HepG2 (cell line): ENCODE results near the gene IGF2BP3. TPM values are rescaled to one million over a fixed set of nuclear protein-coding genes. Genes with fewer than 3 reads are reported as not detected.
A peak's percentile ranks its signal among the peaks of the same experiment; 100 is the strongest.

Source experiments
- CCAR2 ChIP-seq: fragments of 200-400 bp; formaldehyde crosslinking; optimal IDR thresholded peaks from 2 replicates; pipeline ENCODE3; 2018; ENCODE audit warnings: low read depth, mild to moderate bottlenecking, low read length, moderate library complexity
- GATA4 ChIP-seq: sonication (generic); IDR thresholded peaks from 2 replicates; pipeline ENCODE4 v1.6.1; 2016; ENCODE audit warnings: antibody characterized with exemption, low read depth, borderline replicate concordance
- HOXA7 ChIP-seq: sonication (generic); formaldehyde crosslinking; IDR thresholded peaks from 2 replicates; pipeline ENCODE4 v1.8.1; 2022; ENCODE audit warnings: mild to moderate bottlenecking, missing genetic modification reagents, moderate library complexity
- MAFK ChIP-seq, 2 experiments: IDR thresholded peaks in 1 of 2; conservative IDR thresholded peaks in 1 of 2; 2 replicates each; pipeline ENCODE4 v1.6.1; 2011; ENCODE audit warnings: improper control_type of control experiment in 2 of 2, low read length in 2 of 2
- MTF1 ChIP-seq: sonication (generic); formaldehyde crosslinking; IDR thresholded peaks from 2 replicates; pipeline ENCODE4 v1.5.0; 2020; ENCODE audit warnings: missing genetic modification reagents
- NFE2L1 ChIP-seq: sonication (generic); formaldehyde crosslinking; IDR thresholded peaks from 2 replicates; pipeline ENCODE4 v1.4.0; 2020; ENCODE audit warnings: missing genetic modification reagents, mild to moderate bottlenecking, borderline replicate concordance
- NR0B2 ChIP-seq: sonication (generic); formaldehyde crosslinking; IDR thresholded peaks from 2 replicates; pipeline ENCODE4 v1.4.0; 2020; ENCODE audit warnings: mild to moderate bottlenecking, missing genetic modification reagents
- NR2F1 ChIP-seq, 2 experiments: fragments of 450-650 bp in 1 of 2; formaldehyde crosslinking in 1 of 2; IDR thresholded peaks; 2 replicates each; pipeline versions ENCODE4 v1.5.0 to v1.6.1; 2016 to 2020; ENCODE audit warnings: mild to moderate bottlenecking in 1 of 2, missing compliant biosample characterization in 1 of 2, missing genetic modification reagents in 1 of 2, moderate library complexity in 1 of 2
- PAF1 ChIP-seq: IDR thresholded peaks from 2 replicates; pipeline ENCODE4 v1.6.1; 2016; ENCODE audit warnings: missing genetic modification reagents, missing compliant biosample characterization
- PHB2 ChIP-seq: fragments of 450-650 bp; IDR thresholded peaks from 2 replicates; pipeline ENCODE4 v1.6.1; 2018; ENCODE audit not compliant: partially characterized antibody
- RERE ChIP-seq: IDR thresholded peaks from 2 replicates; pipeline ENCODE4 v1.6.1; 2016; ENCODE audit warnings: low read depth, missing genetic modification reagents, missing compliant biosample characterization
- SAP130 ChIP-seq: IDR thresholded peaks from 2 replicates; pipeline ENCODE4 v1.6.1; 2016; ENCODE audit warnings: low read depth
- SMC3 ChIP-seq: IDR thresholded peaks from 2 replicates; pipeline ENCODE4 v1.6.1; 2011; ENCODE audit warnings: low read length, improper control_type of control experiment
- ZKSCAN5 ChIP-seq: sonication (generic); formaldehyde crosslinking; IDR thresholded peaks from 2 replicates; pipeline ENCODE4 v1.5.1; 2020; ENCODE audit warnings: mild to moderate bottlenecking, missing genetic modification reagents
- ZMYM3 ChIP-seq: sonication (generic); formaldehyde crosslinking; IDR thresholded peaks from 2 replicates; pipeline ENCODE4 v1.5.1; 2020; ENCODE audit warnings: mild to moderate bottlenecking, missing genetic modification reagents
- ZNF143 ChIP-seq: sonication (generic); formaldehyde crosslinking; IDR thresholded peaks from 2 replicates; pipeline ENCODE4 v1.4.0; 2020; ENCODE audit warnings: missing genetic modification reagents
- ZNF329 ChIP-seq: sonication (generic); formaldehyde crosslinking; IDR thresholded peaks from 2 replicates; pipeline ENCODE4 v1.9.0; 2021; ENCODE audit warnings: low read depth, mild to moderate bottlenecking, missing genetic modification reagents
- ZNF501 ChIP-seq: sonication (generic); formaldehyde crosslinking; IDR thresholded peaks from 2 replicates; pipeline ENCODE4 v1.5.1; 2020; ENCODE audit warnings: mild to moderate bottlenecking, moderate library complexity, missing genetic modification reagents
- ZNF598 ChIP-seq: sonication (generic); formaldehyde crosslinking; IDR thresholded peaks from 2 replicates; pipeline ENCODE4 v1.5.1; 2020; ENCODE audit warnings: mild to moderate bottlenecking, missing genetic modification reagents, borderline replicate concordance
- ZNF629 ChIP-seq: sonication (generic); formaldehyde crosslinking; conservative IDR thresholded peaks from 2 replicates; pipeline ENCODE4 v1.5.0; 2020; ENCODE audit warnings: missing genetic modification reagents
- ZNF780A ChIP-seq: sonication (generic); formaldehyde crosslinking; IDR thresholded peaks from 2 replicates; pipeline ENCODE4 v1.8.0; 2022; ENCODE audit warnings: mild to moderate bottlenecking, missing genetic modification reagents, moderate library complexity
- ZNF850 ChIP-seq: sonication (generic); formaldehyde crosslinking; conservative IDR thresholded peaks from 2 replicates; pipeline ENCODE4 v1.9.0; 2021; ENCODE audit warnings: mild to moderate bottlenecking, missing genetic modification reagents
- ZSCAN25 ChIP-seq: sonication (generic); formaldehyde crosslinking; IDR thresholded peaks from 2 replicates; pipeline ENCODE4 v1.8.0; 2022; ENCODE audit warnings: mild to moderate bottlenecking, missing genetic modification reagents
- polyA plus RNA-seq, 8 experiments: library from polyadenylated mRNA; depleted of rRNA in 3 of 8; stranded (reverse) in 7 of 8; unstranded in 1 of 8; fragments of >200 nt; fragmentation: Illumina TruSeq in 4 of 8; extraction: Trizol in 4 of 8; gene quantifications; 2 replicates each; pipeline versions ENCODE4 v1.2.1 to v1.2.3, GENCODE V29; 2011 to 2016; ENCODE audit warnings: low read depth in 4 of 8, missing spikeins in 1 of 8, mixed read lengths in 1 of 8; ENCODE audit not compliant: insufficient read depth in 1 of 8
- total RNA-seq, 5 experiments: library from RNA; depleted of rRNA; stranded (reverse); fragments of >200 nt; fragmentation: Illumina TruSeq; extraction: Trizol; gene quantifications; 2 replicates each; pipeline ENCODE4 v1.2.3, GENCODE V29; 2016; ENCODE audit warnings: low read depth in 1 of 5
- TF ChIP-seq, protein P1 (sequence below): fragments of 450-650 bp; IDR thresholded peaks from 2 replicates; pipeline ENCODE4 v1.6.1; 2017
- TF ChIP-seq, protein P2 (sequence below): IDR thresholded peaks from 2 replicates; pipeline ENCODE4 v1.6.1; 2012; ENCODE audit warnings: inconsistent platforms

Gene IGF2BP3
- total and polyA plus RNA-seq, 2 of the 13 experiments (the other 11 are each of a cell fraction or from before 2014, with no cell fraction given) = 37.7 to 39.5 TPM

DNA sequence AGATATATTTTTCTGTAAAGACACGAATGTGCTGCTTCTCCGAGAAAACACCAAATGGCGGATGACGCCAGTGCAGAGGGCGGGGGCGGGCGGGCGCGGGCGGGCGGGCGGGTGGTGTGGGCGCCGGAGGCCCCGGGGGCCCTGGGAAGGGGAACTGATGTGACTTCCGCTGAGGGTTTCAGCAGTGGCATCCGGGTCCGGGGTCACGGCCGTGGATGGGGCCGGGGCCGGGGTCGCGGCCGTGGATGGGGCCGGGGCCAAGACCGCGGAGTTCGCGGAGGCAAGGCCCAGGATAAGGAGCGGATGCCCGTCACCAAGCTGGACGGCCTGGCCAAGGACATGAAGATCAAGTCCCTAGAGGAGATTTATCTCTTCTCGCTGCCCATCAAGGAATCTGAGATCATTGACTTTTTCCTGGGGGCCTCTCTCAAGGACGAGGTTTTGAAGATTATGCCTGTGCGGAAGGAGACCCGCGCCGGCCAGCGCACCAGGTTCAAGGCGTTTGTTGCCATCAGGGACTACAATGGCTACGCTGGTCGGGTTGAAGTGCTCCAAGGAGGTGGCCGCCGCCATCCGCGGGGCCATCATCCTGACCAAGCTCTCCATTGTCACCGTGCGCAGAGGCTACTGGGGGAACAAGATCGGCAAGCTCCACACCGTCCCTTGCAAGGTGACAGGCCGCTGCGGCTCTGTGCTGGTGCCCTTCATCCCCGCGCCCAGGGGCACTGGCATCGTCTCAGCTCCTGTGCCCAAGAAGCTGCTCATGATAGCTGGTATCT is 20.3 kb upstream of the IGF2BP3 start (continued):
- TF ChIP-seq ZSCAN25 (no peak), SAP130 (peak; percentile 40; the same call in 1 of the 2 replicates), PHB2 (no peak), ZNF629 (no peak), ZKSCAN5 (no peak), RERE (no peak), CCAR2 (no peak), ZNF780A (no peak), MTF1 (CRISPR knock-in tag) (no peak), HOXA7 (CRISPR knock-in tag) (no peak), NR0B2 (no peak), ZNF143 (peak; percentile 47; the same call in 1 of the 2 replicates), NR2F1 (CRISPR knock-in tag; IDR thresholded peaks at IDR 0.05) (peak; percentile 35 to 43; a peak in 1 of 4 replicates), ZNF501 (CRISPR knock-in tag) (no peak), NFE2L1 (no peak), MAFK (conservative IDR thresholded peaks at IDR 0.05 in 1 of 2, IDR thresholded peaks at IDR 0.05 in 1 of 2; ENCODE audit: low read length in 2 of 2) (no peak), GATA4 (no peak), ZNF850 (CRISPR knock-in tag) (no peak), SMC3 (no peak), ZNF598 (CRISPR knock-in tag) (no peak), PAF1 (CRISPR knock-in tag) (no peak), ZMYM3 (no peak), ZNF329 (CRISPR knock-in tag) (no peak)
- TF ChIP-seq, protein P1, sequence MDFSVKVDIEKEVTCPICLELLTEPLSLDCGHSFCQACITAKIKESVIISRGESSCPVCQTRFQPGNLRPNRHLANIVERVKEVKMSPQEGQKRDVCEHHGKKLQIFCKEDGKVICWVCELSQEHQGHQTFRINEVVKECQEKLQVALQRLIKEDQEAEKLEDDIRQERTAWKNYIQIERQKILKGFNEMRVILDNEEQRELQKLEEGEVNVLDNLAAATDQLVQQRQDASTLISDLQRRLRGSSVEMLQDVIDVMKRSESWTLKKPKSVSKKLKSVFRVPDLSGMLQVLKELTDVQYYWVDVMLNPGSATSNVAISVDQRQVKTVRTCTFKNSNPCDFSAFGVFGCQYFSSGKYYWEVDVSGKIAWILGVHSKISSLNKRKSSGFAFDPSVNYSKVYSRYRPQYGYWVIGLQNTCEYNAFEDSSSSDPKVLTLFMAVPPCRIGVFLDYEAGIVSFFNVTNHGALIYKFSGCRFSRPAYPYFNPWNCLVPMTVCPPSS = no peak
- TF ChIP-seq, protein P2, sequence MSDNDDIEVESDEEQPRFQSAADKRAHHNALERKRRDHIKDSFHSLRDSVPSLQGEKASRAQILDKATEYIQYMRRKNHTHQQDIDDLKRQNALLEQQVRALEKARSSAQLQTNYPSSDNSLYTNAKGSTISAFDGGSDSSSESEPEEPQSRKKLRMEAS = no peak
